ENCODE data around the gene C16orf96. TPM values are rescaled to one million over a fixed set of nuclear protein-coding genes. Genes with fewer than 3 reads are reported as not detected.

The C16orf96 gene
- total RNA-seq, 4 donors from 2014 or later: 0.40 TPM; not detected in 3

GRCh38 chr16:4583906-4584305, 27.8 kb downstream of the C16orf96 start:
- Histone ChIP-seq H3K4me1 (no peaks in the 10 kb centered on the region), H3K27me3 (peaks cover 17% of the 10 kb centered on the region), H3K27ac (no peak overlapping the region), H3K36me3 (no peaks in the 10 kb centered on the region), H3K9me3 (peaks cover 0 to 10% (median 0%) of the 10 kb centered on the region in 3 donors), H3K4me3 (no peak overlapping the region)
- no peak for TF ChIP-seq POLR2AphosphoS5 (IDR thresholded peaks at IDR 0.05)
- no peak for ATAC-seq
- 77 to 94% methylated on average over 3 of the region's 4 CpGs for WGBS, 2 donors (ENCODE audit: low coverage in 1 of 2)

- no peak for TF ChIP-seq CTCF (IDR thresholded peaks at IDR 0.05)
- TF ChIP-seq POLR2A (IDR thresholded peaks at IDR 0.05): no peak
- TF ChIP-seq POLR2AphosphoS5 (IDR thresholded peaks at IDR 0.05): no peak
- no peak for TF ChIP-seq EP300 (IDR thresholded peaks at IDR 0.05)
- Histone ChIP-seq H3K27ac (no peak overlapping the region), H3K27me3 (peaks cover 17% of the 10 kb centered on the region), H3K9me3 (peaks cover 0 to 10% (median 0%) of the 10 kb centered on the region in 3 donors), H3K4me1 (no peaks in the 10 kb centered on the region), H3K4me3 (no peak overlapping the region), H3K36me3 (no peaks in the 10 kb centered on the region)
- WGBS, 2 donors (ENCODE audit: low coverage in 1 of 2): 48 to 59% methylated on average over 4 to 7 of the region's 7 CpGs
- ATAC-seq: no peak
These were observed 30.2 kb downstream of the C16orf96 start for GRCh38 chr16:4586291-4586690.

GRCh38 chr16:4588386-4588785, 32.2 kb downstream of the C16orf96 start:
- Histone ChIP-seq H3K27ac (no peak overlapping the region), H3K4me3 (no peak overlapping the region), H3K27me3 (peaks cover 17% of the 10 kb centered on the region), H3K4me1 (no peaks in the 10 kb centered on the region), H3K36me3 (no peaks in the 10 kb centered on the region), H3K9me3 (peaks cover 0 to 10% (median 0%) of the 10 kb centered on the region in 3 donors)
- TF ChIP-seq EP300 (IDR thresholded peaks at IDR 0.05) (no peak), POLR2AphosphoS5 (IDR thresholded peaks at IDR 0.05) (no peak), POLR2A (IDR thresholded peaks at IDR 0.05) (no peak), CTCF (IDR thresholded peaks at IDR 0.05) (no peak)
- WGBS, 2 donors (ENCODE audit: low coverage in 1 of 2): 70 to 86% methylated on average over 2 of the region's 2 CpGs
- ATAC-seq: no peak

- TF ChIP-seq POLR2A (IDR thresholded peaks at IDR 0.05) (no peak), CTCF (IDR thresholded peaks at IDR 0.05) (no peak), POLR2AphosphoS5 (IDR thresholded peaks at IDR 0.05) (no peak), EP300 (IDR thresholded peaks at IDR 0.05) (no peak)
- H3K9me3 ChIP-seq: peaks cover 0 to 10% (median 0%) of the 10 kb centered on the region in 3 donors
- H3K27ac ChIP-seq: no peak overlapping the region
- H3K27me3 ChIP-seq: peaks cover 18% of the 10 kb centered on the region
- WGBS, 2 donors (ENCODE audit: low coverage in 1 of 2): 92% methylated on average over 4 of the region's 6 CpGs; no CpG with 5 or more reads in 1 of the 2 donors
- H3K4me3 ChIP-seq: no peak overlapping the region
- ATAC-seq: no peak
- no peaks in the 10 kb centered on the region for H3K4me1 ChIP-seq
- no peaks in the 10 kb centered on the region for H3K36me3 ChIP-seq
These were observed 32.8 kb downstream of the C16orf96 start for GRCh38 chr16:4588961-4589360.

GRCh38 chr16:4591191-4591590, 35.1 kb downstream of the C16orf96 start:
- H3K27me3 ChIP-seq: peaks cover 28% of the 10 kb centered on the region
- no peak overlapping the region for H3K4me3 ChIP-seq
- H3K27ac ChIP-seq: no peak overlapping the region
- no peak for TF ChIP-seq POLR2A (IDR thresholded peaks at IDR 0.05)
- whole genome bisulfite sequencing, 2 donors (ENCODE audit: low coverage in 1 of 2): 40 to 71% methylated on average over 2 to 5 of the region's 6 CpGs
- ATAC-seq: no peak
- H3K9me3 ChIP-seq: peaks cover 0 to 10% (median 0%) of the 10 kb centered on the region in 3 donors
- no peaks in the 10 kb centered on the region for H3K4me1 ChIP-seq
- H3K36me3 ChIP-seq: no peaks in the 10 kb centered on the region

GRCh38 chr16:4591706-4592470, 35.7 kb downstream of the C16orf96 start:
- WGBS, 2 donors (ENCODE audit: low coverage in 1 of 2): 94 to 95% methylated on average over 4 to 9 of the region's 17 CpGs
- ATAC-seq: no peak
- Histone ChIP-seq H3K27ac (no peak overlapping the region), H3K4me3 (no peak overlapping the region), H3K9me3 (peaks cover 0 to 10% (median 0%) of the 10 kb centered on the region in 3 donors), H3K27me3 (peaks cover 23% of the 10 kb centered on the region), H3K4me1 (no peaks in the 10 kb centered on the region), H3K36me3 (no peaks in the 10 kb centered on the region)
- TF ChIP-seq EP300 (IDR thresholded peaks at IDR 0.05) (no peak), POLR2AphosphoS5 (IDR thresholded peaks at IDR 0.05) (no peak), CTCF (IDR thresholded peaks at IDR 0.05) (no peak), POLR2A (IDR thresholded peaks at IDR 0.05) (no peak)

All from gastroesophageal sphincter (tissue), 4 donors.